ENCODE measurements around the gene CDH22. TPM values are rescaled to one million over a fixed set of nuclear protein-coding genes. Genes with fewer than 3 reads are reported as not detected.

Gene CDH22
- total RNA-seq, 1 experiment from 2014 or later: 0.11 TPM

GRCh38 chr20:46279103-46279502 is 29.2 kb downstream of the CDH22 start:
- Mint-ChIP-seq H3K27me3 (ENCODE audit: insufficient read depth, unreplicated experiment) (peaks cover 53% of the 10 kb centered on the region), H3K9me3 (ENCODE audit: unreplicated experiment) (no peaks in the 10 kb centered on the region), H3K36me3 (ENCODE audit: insufficient read depth, unreplicated experiment) (no peaks in the 10 kb centered on the region), H3K4me3 (ENCODE audit: unreplicated experiment) (no peak overlapping the region), H3K27ac (ENCODE audit: unreplicated experiment) (no peak overlapping the region), H3K4me1 (ENCODE audit: low read depth, unreplicated experiment) (no peaks in the 10 kb centered on the region)
- DNase-seq: no peak
- ChIA-PET CTCF (no interaction called here), POLR2A (no interaction called here)
- BruUV-seq (replicated peaks): no TSS peak
- no peaks in the 10 kb centered on the region for H3K9me3 ChIP-seq
- intact Hi-C loops (cut with micrococcal nuclease; ENCODE audit: unreplicated experiment): no loop called here
- H3K4me1 ChIP-seq: no peaks in the 10 kb centered on the region
- H3K27me3 ChIP-seq (replicated peaks; ENCODE audit: control insufficient read depth, insufficient read depth, low read length): peaks cover 1% of the 10 kb centered on the region; the same call in 1 of the 2 replicates
- H3K4me3 ChIP-seq (ENCODE audit: low read depth, low read length): no peak overlapping the region
- TF ChIP-seq, protein P1, sequence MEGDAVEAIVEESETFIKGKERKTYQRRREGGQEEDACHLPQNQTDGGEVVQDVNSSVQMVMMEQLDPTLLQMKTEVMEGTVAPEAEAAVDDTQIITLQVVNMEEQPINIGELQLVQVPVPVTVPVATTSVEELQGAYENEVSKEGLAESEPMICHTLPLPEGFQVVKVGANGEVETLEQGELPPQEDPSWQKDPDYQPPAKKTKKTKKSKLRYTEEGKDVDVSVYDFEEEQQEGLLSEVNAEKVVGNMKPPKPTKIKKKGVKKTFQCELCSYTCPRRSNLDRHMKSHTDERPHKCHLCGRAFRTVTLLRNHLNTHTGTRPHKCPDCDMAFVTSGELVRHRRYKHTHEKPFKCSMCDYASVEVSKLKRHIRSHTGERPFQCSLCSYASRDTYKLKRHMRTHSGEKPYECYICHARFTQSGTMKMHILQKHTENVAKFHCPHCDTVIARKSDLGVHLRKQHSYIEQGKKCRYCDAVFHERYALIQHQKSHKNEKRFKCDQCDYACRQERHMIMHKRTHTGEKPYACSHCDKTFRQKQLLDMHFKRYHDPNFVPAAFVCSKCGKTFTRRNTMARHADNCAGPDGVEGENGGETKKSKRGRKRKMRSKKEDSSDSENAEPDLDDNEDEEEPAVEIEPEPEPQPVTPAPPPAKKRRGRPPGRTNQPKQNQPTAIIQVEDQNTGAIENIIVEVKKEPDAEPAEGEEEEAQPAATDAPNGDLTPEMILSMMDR (IDR thresholded peaks at IDR 0.05; ENCODE audit: insufficient read depth in 1 of 2, low read depth in 1 of 2, low read length in 1 of 2, severe bottlenecking in 1 of 2, unreplicated experiment in 1 of 2): no peak
- no peaks in the 10 kb centered on the region for H3K36me3 ChIP-seq (ENCODE audit: control insufficient read depth, insufficient read depth, low read length)

DNA sequence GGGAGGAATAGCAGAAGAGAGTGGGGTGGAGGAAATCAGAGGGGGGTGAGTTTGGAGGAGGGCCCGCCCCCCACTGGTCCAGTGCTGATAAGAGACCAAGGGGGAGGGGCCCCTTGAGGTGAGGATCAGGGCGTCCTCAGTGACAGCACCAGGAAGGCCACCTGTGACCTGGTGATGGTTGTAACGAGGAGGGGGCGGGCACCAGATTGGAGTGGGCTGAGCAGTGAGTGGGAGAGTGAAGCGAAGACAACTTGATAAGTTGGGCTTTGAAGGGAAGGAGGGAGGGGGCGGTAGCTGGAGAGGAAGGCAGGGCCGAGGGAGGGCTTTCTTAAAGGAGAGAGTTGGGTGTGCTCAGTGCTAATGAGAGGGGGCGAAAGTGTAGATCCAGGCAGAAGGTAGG is 30.7 kb downstream of the CDH22 start:
- ChIA-PET POLR2A (no interaction called here), CTCF (no interaction called here)
- Histone ChIP-seq H3K4me1 (no peaks in the 10 kb centered on the region), H3K27me3 (replicated peaks; ENCODE audit: control insufficient read depth, insufficient read depth, low read length) (no peaks in the 10 kb centered on the region), H3K36me3 (ENCODE audit: control insufficient read depth, insufficient read depth, low read length) (no peaks in the 10 kb centered on the region), H3K4me3 (ENCODE audit: low read depth, low read length) (no peak overlapping the region), H3K9me3 (no peaks in the 10 kb centered on the region; the same call in 1 of the 2 replicates)
- Mint-ChIP-seq H3K36me3 (ENCODE audit: insufficient read depth, unreplicated experiment) (no peaks in the 10 kb centered on the region), H3K27ac (ENCODE audit: unreplicated experiment) (no peak overlapping the region), H3K9me3 (ENCODE audit: unreplicated experiment) (no peaks in the 10 kb centered on the region), H3K4me3 (ENCODE audit: unreplicated experiment) (no peak overlapping the region), H3K4me1 (ENCODE audit: low read depth, unreplicated experiment) (no peaks in the 10 kb centered on the region), H3K27me3 (ENCODE audit: insufficient read depth, unreplicated experiment) (peaks cover 51% of the 10 kb centered on the region)
- intact Hi-C loops (cut with micrococcal nuclease; ENCODE audit: unreplicated experiment): no loop called here
- no TSS peak for BruUV-seq (replicated peaks)
- DNase-seq: no peak
- TF ChIP-seq, protein P1 (IDR thresholded peaks at IDR 0.05; ENCODE audit: insufficient read depth in 1 of 2, low read depth in 1 of 2, low read length in 1 of 2, severe bottlenecking in 1 of 2, unreplicated experiment in 1 of 2): no peak

GRCh38 chr20:46276531-46276930 is 31.8 kb downstream of the CDH22 start:
- H3K9me3 Mint-ChIP-seq (ENCODE audit: unreplicated experiment): no peaks in the 10 kb centered on the region
- no peak overlapping the region for H3K4me3 Mint-ChIP-seq (ENCODE audit: unreplicated experiment)
- no peaks in the 10 kb centered on the region for H3K4me1 Mint-ChIP-seq (ENCODE audit: low read depth, unreplicated experiment)
- TF ChIP-seq, protein P1 (IDR thresholded peaks at IDR 0.05; ENCODE audit: insufficient read depth in 1 of 2, low read depth in 1 of 2, low read length in 1 of 2, severe bottlenecking in 1 of 2, unreplicated experiment in 1 of 2): no peak
- no peaks in the 10 kb centered on the region; the same call in 1 of the 2 replicates for H3K9me3 ChIP-seq
- H3K36me3 ChIP-seq (ENCODE audit: control insufficient read depth, insufficient read depth, low read length): no peaks in the 10 kb centered on the region
- intact Hi-C loops (cut with micrococcal nuclease; ENCODE audit: unreplicated experiment): no loop called here
- no peak for DNase-seq
- no peaks in the 10 kb centered on the region for H3K36me3 Mint-ChIP-seq (ENCODE audit: insufficient read depth, unreplicated experiment)
- no peaks in the 10 kb centered on the region for H3K4me1 ChIP-seq
- ChIA-PET POLR2A (no interaction called here), CTCF (no interaction called here)
- no peaks in the 10 kb centered on the region for H3K27me3 ChIP-seq (replicated peaks; ENCODE audit: control insufficient read depth, insufficient read depth, low read length)
- no peak overlapping the region for H3K27ac Mint-ChIP-seq (ENCODE audit: unreplicated experiment)
- no peak overlapping the region for H3K4me3 ChIP-seq (ENCODE audit: low read depth, low read length)
- no TSS peak for BruUV-seq (replicated peaks)
- H3K27me3 Mint-ChIP-seq (ENCODE audit: insufficient read depth, unreplicated experiment): peaks cover 51% of the 10 kb centered on the region

Measured in Caco-2 (cell line).